ENCODE measurements around the gene C2CD4C. TPM values are rescaled to one million over a fixed set of nuclear protein-coding genes. Genes with fewer than 3 reads are reported as not detected.

The C2CD4C gene
- total and polyA plus RNA-seq, 10 donors = 0.23 to 2.1 (median 0.77) TPM; not detected in 1

- Histone ChIP-seq H3K9me3 (peaks cover 0 to 19% (median 0%) of the 10 kb centered on the region in 8 donors), H3K27ac (no peak overlapping the region), H3K27me3 (replicated peaks in 1 of 7) (peaks cover 0 to 23% (median 4%) of the 10 kb centered on the region in 7 donors), H3K36me3 (no peaks in the 10 kb centered on the region), H3K4me3 (no peak overlapping the region), H3K4me1 (no peaks in the 10 kb centered on the region)
- TF ChIP-seq CTCF (IDR thresholded peaks at IDR 0.05 in 8 of 11, conservative IDR thresholded peaks at IDR 0.05 in 3 of 11) = no peak
- TF ChIP-seq POLR2A (IDR thresholded peaks at IDR 0.05) = no peak
- TF ChIP-seq POLR2AphosphoS5 (IDR thresholded peaks at IDR 0.05) = no peak
- intact Hi-C loops (cut with DNase I; ENCODE audit: low total_unique reads) = no loop called here
- DNase-seq = peak; percentile 27
- 52 to 63% (median 57%) methylated on average over 15 to 17 of the region's 17 CpGs for WGBS, 5 donors
These were observed 16.5 kb downstream of the C2CD4C start for GRCh38 chr19:392375-392970.

DNA sequence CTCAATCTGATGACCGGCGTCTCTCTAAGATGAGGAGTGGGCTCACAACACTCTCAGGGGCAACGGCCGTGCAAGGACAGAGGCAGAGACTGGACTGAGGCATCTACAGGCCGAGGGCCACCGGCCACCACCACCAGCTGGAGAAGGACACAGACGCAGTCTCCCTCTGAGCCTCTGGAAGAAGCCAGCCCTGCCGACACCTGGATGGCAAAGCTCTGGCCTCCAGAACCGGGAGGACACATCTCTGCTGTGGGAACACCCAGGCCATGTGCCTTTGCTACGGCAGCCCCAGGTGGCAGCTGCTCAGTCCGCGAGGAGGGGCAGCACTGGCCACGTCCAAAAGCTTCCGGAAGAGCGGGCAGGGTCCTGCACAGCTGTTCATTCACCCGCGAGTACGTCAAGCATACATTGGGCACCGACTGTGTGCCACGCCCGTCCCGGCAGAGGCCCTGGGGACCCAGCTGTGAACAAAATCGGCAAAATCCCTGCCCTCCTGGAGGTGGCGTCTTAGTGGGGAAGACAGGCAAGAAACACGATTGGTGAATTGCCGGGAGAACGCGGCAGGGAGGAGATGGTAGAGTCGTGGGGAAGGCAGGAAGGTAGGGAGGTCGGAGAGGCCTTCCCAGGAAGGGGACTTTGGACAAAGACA lies 17.1 kb downstream of the C2CD4C start:
- Histone ChIP-seq H3K27me3 (replicated peaks in 1 of 7) (peaks cover 0 to 23% (median 4%) of the 10 kb centered on the region in 7 donors), H3K36me3 (no peaks in the 10 kb centered on the region), H3K4me1 (no peaks in the 10 kb centered on the region), H3K27ac (no peak overlapping the region), H3K4me3 (no peak overlapping the region), H3K9me3 (peaks cover 0 to 19% (median 0%) of the 10 kb centered on the region in 8 donors)
- intact Hi-C loops (cut with DNase I; ENCODE audit: low total_unique reads) = no loop called here
- 85 to 90% (median 88%) methylated on average over 24 to 30 of the region's 30 CpGs for WGBS, 5 donors
- DNase-seq = peak; percentile 33
- TF ChIP-seq POLR2A (IDR thresholded peaks at IDR 0.05) (no peak), CTCF (IDR thresholded peaks at IDR 0.05 in 8 of 11, conservative IDR thresholded peaks at IDR 0.05 in 3 of 11) (no peak), POLR2AphosphoS5 (IDR thresholded peaks at IDR 0.05) (no peak)

GRCh38 chr19:391207-391557 lies 17.8 kb downstream of the C2CD4C start:
- peaks cover 0 to 19% (median 0%) of the 10 kb centered on the region in 8 donors for H3K9me3 ChIP-seq
- WGBS, 5 donors = 64 to 85% (median 78%) methylated on average over 2 of the region's 2 CpGs
- TF ChIP-seq CTCF (IDR thresholded peaks at IDR 0.05 in 8 of 11, conservative IDR thresholded peaks at IDR 0.05 in 3 of 11) = no peak
- TF ChIP-seq POLR2AphosphoS5 (IDR thresholded peaks at IDR 0.05) = no peak
- no peak for TF ChIP-seq POLR2A (IDR thresholded peaks at IDR 0.05)
- no peaks in the 10 kb centered on the region for H3K4me1 ChIP-seq
- no peak overlapping the region for H3K4me3 ChIP-seq
- no peaks in the 10 kb centered on the region for H3K36me3 ChIP-seq
- H3K27ac ChIP-seq = no peak overlapping the region
- intact Hi-C loops (cut with DNase I; ENCODE audit: low total_unique reads) = no loop called here
- no peak for DNase-seq
- peaks cover 0 to 25% (median 4%) of the 10 kb centered on the region in 7 donors for H3K27me3 ChIP-seq (replicated peaks in 1 of 7)

- DNase-seq = peak; percentile 37
- TF ChIP-seq CTCF (IDR thresholded peaks at IDR 0.05 in 8 of 11, conservative IDR thresholded peaks at IDR 0.05 in 3 of 11) (no peak), POLR2AphosphoS5 (IDR thresholded peaks at IDR 0.05) (no peak), POLR2A (IDR thresholded peaks at IDR 0.05) (no peak)
- intact Hi-C loops (cut with DNase I; ENCODE audit: low total_unique reads) = no loop called here
- Histone ChIP-seq H3K27me3 (replicated peaks in 1 of 7) (peaks cover 0 to 31% (median 4%) of the 10 kb centered on the region in 7 donors), H3K36me3 (no peaks in the 10 kb centered on the region), H3K9me3 (peaks cover 0 to 16% (median 0%) of the 10 kb centered on the region in 8 donors), H3K4me3 (no peak overlapping the region), H3K27ac (no peak overlapping the region), H3K4me1 (no peaks in the 10 kb centered on the region)
- 79 to 91% (median 83%) methylated on average over 22 to 30 of the region's 30 CpGs for WGBS, 5 donors
These were observed 18.4 kb downstream of the C2CD4C start for GRCh38 chr19:390386-391206.
